ENCODE results near the gene G6PD.
A peak's percentile ranks its signal among the peaks of the same experiment; 100 is the strongest.
"Not testable (repeated sequence)": the region's sequence is repeated elsewhere in the genome, so short reads cannot be mapped to it uniquely, and the experiment has no call there.

G6PD gene

GRCh38 chrX:154515090-154515965 lies 31.3 kb downstream of the G6PD start:
- DNase-seq (ENCODE audit: low spot score), result no peak

- no peak for DNase-seq (ENCODE audit: low spot score)
Measured at GRCh38 chrX:154513716-154514115, 32.9 kb downstream of the G6PD start.

- DNase-seq (ENCODE audit: low spot score), result no peak
Measured at GRCh38 chrX:154512879-154513553, 33.6 kb downstream of the G6PD start.

- DNase-seq (ENCODE audit: low spot score), result no peak
Measured at GRCh38 chrX:154511761-154512160, 34.9 kb downstream of the G6PD start.

- no peak for DNase-seq (ENCODE audit: low spot score)
Measured at GRCh38 chrX:154509455-154509854, 37.2 kb downstream of the G6PD start.

GRCh38 chrX:154508384-154508745 lies 38.3 kb downstream of the G6PD start:
- DNase-seq (ENCODE audit: low spot score), result no peak

- no peak for DNase-seq (ENCODE audit: low spot score)
Measured at GRCh38 chrX:154507673-154508383, 38.8 kb downstream of the G6PD start.

GRCh38 chrX:154506483-154507332 lies 39.9 kb downstream of the G6PD start:
- no peak for DNase-seq (ENCODE audit: low spot score)

GRCh38 chrX:154505734-154506133 lies 40.9 kb downstream of the G6PD start:
- no peak for DNase-seq (ENCODE audit: low spot score)

GRCh38 chrX:154502989-154503388 lies 43.7 kb downstream of the G6PD start:
- no peak for DNase-seq (ENCODE audit: low spot score)

GRCh38 chrX:154502098-154502497 lies 44.5 kb downstream of the G6PD start:
- DNase-seq (ENCODE audit: low spot score), result no peak

GRCh38 chrX:154501423-154501822 lies 45.2 kb downstream of the G6PD start:
- DNase-seq (ENCODE audit: low spot score), result not testable (repeated sequence)

GRCh38 chrX:154496591-154497137 lies 50.0 kb downstream of the G6PD start:
- not testable (repeated sequence) for DNase-seq (ENCODE audit: low spot score)

GRCh38 chrX:154495472-154495922 lies 51.1 kb downstream of the G6PD start:
- DNase-seq (ENCODE audit: low spot score), result no peak

- DNase-seq (ENCODE audit: low spot score), result no peak
Measured at GRCh38 chrX:154494715-154495114, 51.9 kb downstream of the G6PD start.

- DNase-seq (ENCODE audit: low spot score), result peak; percentile 93
Measured at GRCh38 chrX:154490414-154491083, 56.1 kb downstream of the G6PD start, which contains the start of gene SLC10A3. Gene SLC10A3 (minus strand): TSS chrX:154490629. CDS start chrX:154488940, 1,689 bp downstream.

GRCh38 chrX:154490021-154490413 lies 56.6 kb downstream of the G6PD start:
- peak; percentile 27 for DNase-seq (ENCODE audit: low spot score)

GRCh38 chrX:154489182-154489581 lies 57.5 kb downstream of the G6PD start:
- no peak for DNase-seq (ENCODE audit: low spot score)

GRCh38 chrX:154488336-154489075 lies 58.1 kb downstream of the G6PD start:
- DNase-seq (ENCODE audit: low spot score), result no peak

Measured in activated CD4-positive, alpha-beta T cell treated with anti-CD3 and anti-CD28 coated beads, Interleukin-2, Interleukin-4, amounts not matched to agents 100 ng/mL and 50 ng/mL, durations not matched to agents 16 hours and 8 hours (primary cell).